Endothelial cell of umbilical vein (primary cell): ENCODE data around the gene ARG1.

ENCODE experiments used
- CTCF ChIP-seq, 2 donors: IDR thresholded peaks; 1 replicate in 1 of 2; 2 replicates in 1 of 2; pipeline ENCODE4 v1.5.1; 2011; ENCODE audit warnings: low read length in 2 of 2, mild to moderate bottlenecking in 2 of 2, moderate library complexity in 2 of 2, control low read depth in 1 of 2, inconsistent platforms in 1 of 2, low read depth in 1 of 2; ENCODE audit not compliant: insufficient read depth in 1 of 2; ENCODE audit errors: extremely low read depth in 1 of 2
- EZH2 ChIP-seq: IDR thresholded peaks from 2 replicates; pipeline ENCODE4 v1.6.1; 2012; ENCODE audit warnings: borderline replicate concordance, low read depth, mild to moderate bottlenecking, moderate library complexity, low read length, inconsistent platforms; ENCODE audit not compliant: severe bottlenecking
- GATA2 ChIP-seq: IDR thresholded peaks from 2 replicates; pipeline ENCODE4 v1.7.0; 2011; ENCODE audit warnings: low read depth, mild to moderate bottlenecking, moderate library complexity, mixed read lengths, low read length; ENCODE audit not compliant: insufficient read length, insufficient read depth
- MAX ChIP-seq: IDR thresholded peaks from 2 replicates; pipeline ENCODE4 v1.6.1; 2011; ENCODE audit not compliant: insufficient read depth, insufficient read length
- MYC ChIP-seq: IDR thresholded peaks from one replicate; pipeline ENCODE4 v1.6.1; 2011; ENCODE audit warnings: mild to moderate bottlenecking, low read depth, low read length
- POLR2A ChIP-seq: IDR thresholded peaks from 2 replicates; pipeline ENCODE4 v1.6.1; 2012; ENCODE audit warnings: low read depth, mild to moderate bottlenecking, control low read depth, low read length
- POLR2AphosphoS5 ChIP-seq: IDR thresholded peaks from 2 replicates; pipeline ENCODE4 v1.6.1; 2012; ENCODE audit warnings: low read depth, mild to moderate bottlenecking, control low read depth, low read length, moderate library complexity; ENCODE audit not compliant: insufficient read depth

GRCh38 chr6:131565056-131565455 is 8.0 kb upstream of the ARG1 start:
- no peak for TF ChIP-seq CTCF (IDR thresholded peaks at IDR 0.05; ENCODE audit: extremely low read depth in 1 of 2, insufficient read depth in 1 of 2, low read depth in 1 of 2, low read length in 2 of 2)
- TF ChIP-seq POLR2AphosphoS5, result no peak
- TF ChIP-seq POLR2A, result no peak
- TF ChIP-seq EZH2, result no peak
- TF ChIP-seq MYC, result no peak
- no peak for TF ChIP-seq MAX
- no peak for TF ChIP-seq GATA2
